ENCODE results near the gene USP24.

DNA sequence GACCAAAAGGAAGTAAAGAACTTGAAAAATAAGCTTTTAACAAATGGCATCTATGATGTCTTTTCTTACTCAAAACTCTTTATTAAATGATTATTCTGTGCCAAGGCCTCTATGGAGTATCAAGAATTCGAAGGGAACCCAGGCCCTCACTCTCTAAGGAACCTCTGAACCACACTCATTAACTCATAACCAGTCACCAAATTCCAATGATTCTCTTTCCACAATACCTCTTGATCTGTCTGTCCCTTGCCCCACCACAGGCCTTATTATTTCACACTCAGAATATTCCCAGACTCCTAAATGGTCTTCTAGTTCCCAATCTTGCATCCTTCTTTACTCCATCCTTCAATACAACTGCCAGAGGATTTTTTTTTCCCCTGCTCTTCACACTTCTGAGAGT, 138.8 kb downstream of the USP24 start:
- TF ChIP-seq, protein P1, sequence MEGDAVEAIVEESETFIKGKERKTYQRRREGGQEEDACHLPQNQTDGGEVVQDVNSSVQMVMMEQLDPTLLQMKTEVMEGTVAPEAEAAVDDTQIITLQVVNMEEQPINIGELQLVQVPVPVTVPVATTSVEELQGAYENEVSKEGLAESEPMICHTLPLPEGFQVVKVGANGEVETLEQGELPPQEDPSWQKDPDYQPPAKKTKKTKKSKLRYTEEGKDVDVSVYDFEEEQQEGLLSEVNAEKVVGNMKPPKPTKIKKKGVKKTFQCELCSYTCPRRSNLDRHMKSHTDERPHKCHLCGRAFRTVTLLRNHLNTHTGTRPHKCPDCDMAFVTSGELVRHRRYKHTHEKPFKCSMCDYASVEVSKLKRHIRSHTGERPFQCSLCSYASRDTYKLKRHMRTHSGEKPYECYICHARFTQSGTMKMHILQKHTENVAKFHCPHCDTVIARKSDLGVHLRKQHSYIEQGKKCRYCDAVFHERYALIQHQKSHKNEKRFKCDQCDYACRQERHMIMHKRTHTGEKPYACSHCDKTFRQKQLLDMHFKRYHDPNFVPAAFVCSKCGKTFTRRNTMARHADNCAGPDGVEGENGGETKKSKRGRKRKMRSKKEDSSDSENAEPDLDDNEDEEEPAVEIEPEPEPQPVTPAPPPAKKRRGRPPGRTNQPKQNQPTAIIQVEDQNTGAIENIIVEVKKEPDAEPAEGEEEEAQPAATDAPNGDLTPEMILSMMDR (conservative IDR thresholded peaks at IDR 0.05; ENCODE audit: low read depth, low read length): no peak
- TF ChIP-seq EZH2 (IDR thresholded peaks at IDR 0.05; ENCODE audit: borderline replicate concordance, low read depth, low read length, poor library complexity, severe bottlenecking): no peak
